HG03521 (cell line): ENCODE results near the gene ANP32B.
"Not testable (repeated sequence)": the region's sequence is repeated elsewhere in the genome, so short reads cannot be mapped to it uniquely, and the experiment has no call there.

Experiments used
- ATAC-seq: cut with Tn5 transposase; IDR thresholded peaks from one replicate; pipeline ENCODE4 v1.9.1; 2021; ENCODE audit warnings: mild to moderate bottlenecking, moderate library complexity; ENCODE audit not compliant: unreplicated experiment

ANP32B gene

GRCh38 chr9:97962575-97962974 is 20.6 kb upstream of the ANP32B start:
- ATAC-seq, result no peak

- no peak for ATAC-seq
These were observed 19.9 kb upstream of the ANP32B start for GRCh38 chr9:97963232-97963631.

- ATAC-seq, result no peak
These were observed 18.2 kb upstream of the ANP32B start for GRCh38 chr9:97964901-97965300.

- no peak for ATAC-seq
These were observed 16.6 kb upstream of the ANP32B start for GRCh38 chr9:97966493-97966892.

GRCh38 chr9:97969014-97969413 is 14.1 kb upstream of the ANP32B start:
- no peak for ATAC-seq

GRCh38 chr9:97970165-97970564 is 13.0 kb upstream of the ANP32B start:
- ATAC-seq, result no peak

- ATAC-seq, result no peak
These were observed 10.4 kb upstream of the ANP32B start for GRCh38 chr9:97972753-97973152.

- no peak for ATAC-seq
These were observed 7.8 kb upstream of the ANP32B start for GRCh38 chr9:97975376-97975775.

- ATAC-seq, result not testable (repeated sequence)
These were observed 6.5 kb upstream of the ANP32B start for GRCh38 chr9:97976633-97977032.

GRCh38 chr9:97978371-97979130 is 4.6 kb upstream of the ANP32B start:
- ATAC-seq, result no peak

GRCh38 chr9:97979788-97980478 is 3.2 kb upstream of the ANP32B start:
- no peak for ATAC-seq

- ATAC-seq, result no peak
These were observed 2.7 kb upstream of the ANP32B start for GRCh38 chr9:97980479-97980803.

GRCh38 chr9:97980918-97981845 is 2.0 kb upstream of the ANP32B start:
- ATAC-seq, result no peak

GRCh38 chr9:97981846-97982682 is 1.1 kb upstream of the ANP32B start:
- no peak for ATAC-seq

GRCh38 chr9:97983589-97984187 is 547 bp downstream of the ANP32B start:
- peak; percentile 6 for ATAC-seq

GRCh38 chr9:97984188-97985057 is 1.3 kb downstream of the ANP32B start:
- ATAC-seq, result peak; percentile 29

GRCh38 chr9:97985058-97985861 is 2.1 kb downstream of the ANP32B start:
- ATAC-seq, result peak; percentile 0

- no peak for ATAC-seq
These were observed 4.3 kb downstream of the ANP32B start for GRCh38 chr9:97987487-97987886.
